NCI-H345 treated with DMSO at 0.1 percent for 48 hours (cell line): ENCODE results near the gene SCUBE1.

ENCODE experiments used
- DNase-seq: peaks from one replicate; lab custom pipeline; 2025; ENCODE audit not compliant: unreplicated experiment; lab: John Stamatoyannopoulos, UW

The SCUBE1 gene

GRCh38 chr22:43262990-43263644 is 80.1 kb downstream of the SCUBE1 start:
- DNase-seq: no peak

- DNase-seq: no peak
Measured at GRCh38 chr22:43260331-43261231, 82.6 kb downstream of the SCUBE1 start.

- DNase-seq: no peak
Measured at GRCh38 chr22:43257961-43258360, 85.2 kb downstream of the SCUBE1 start.

- DNase-seq: no peak
Measured at GRCh38 chr22:43257549-43257948, 85.6 kb downstream of the SCUBE1 start.

- no peak for DNase-seq
Measured at GRCh38 chr22:43256976-43257545, 86.1 kb downstream of the SCUBE1 start.

- no peak for DNase-seq
Measured at GRCh38 chr22:43256569-43256968, 86.6 kb downstream of the SCUBE1 start.

GRCh38 chr22:43255299-43255698 is 87.9 kb downstream of the SCUBE1 start:
- DNase-seq: no peak

GRCh38 chr22:43253839-43254238 is 89.3 kb downstream of the SCUBE1 start:
- DNase-seq: no peak

GRCh38 chr22:43252319-43252718 is 90.9 kb downstream of the SCUBE1 start:
- DNase-seq: no peak

- DNase-seq: no peak
Measured at GRCh38 chr22:43249789-43250471, 93.2 kb downstream of the SCUBE1 start.

- no peak for DNase-seq
Measured at GRCh38 chr22:43247546-43248260, 95.5 kb downstream of the SCUBE1 start.

- peak; percentile 13 for DNase-seq
Measured at GRCh38 chr22:43246188-43246587, 97.0 kb downstream of the SCUBE1 start.

GRCh38 chr22:43245717-43246116 is 97.5 kb downstream of the SCUBE1 start:
- DNase-seq: no peak

GRCh38 chr22:43244803-43245527 is 98.2 kb downstream of the SCUBE1 start:
- DNase-seq: no peak

GRCh38 chr22:43244402-43244801 is 98.8 kb downstream of the SCUBE1 start:
- DNase-seq: no peak

- no peak for DNase-seq
Measured at GRCh38 chr22:43243324-43243723, 99.8 kb downstream of the SCUBE1 start.

GRCh38 chr22:43242627-43243026 is 100.5 kb downstream of the SCUBE1 start:
- no peak for DNase-seq

- DNase-seq: no peak
Measured at GRCh38 chr22:43241699-43242386, 101.3 kb downstream of the SCUBE1 start.

- no peak for DNase-seq
Measured at GRCh38 chr22:43241138-43241597, 102.0 kb downstream of the SCUBE1 start.
